Measurements from ENCODE around the gene DUOX1.

- TF ChIP-seq EZH2 (IDR thresholded peaks at IDR 0.05) (no peak), POLR2AphosphoS5 (IDR thresholded peaks at IDR 0.05; ENCODE audit: borderline replicate concordance, low read depth, low read length) (no peak)
Measured at GRCh38 chr15:45134046-45134445, 4.3 kb downstream of the DUOX1 start.
